CD14-positive monocyte (primary cell): ENCODE measurements around the gene PRAMEF12. TPM values are rescaled to one million over a fixed set of nuclear protein-coding genes. Genes with fewer than 3 reads are reported as not detected.

Source experiments
- DNase-seq, 3 donors: peaks; one replicate each; pipeline ENCODE4 v3.0.0-alpha.2; 2011 to 2022
- H2AFZ ChIP-seq: 2 replicates; pipeline ENCODE4 v1.6.0; 2012; ENCODE audit warnings: mild to moderate bottlenecking, low read depth, low read length, inconsistent platforms; ENCODE audit not compliant: insufficient read depth, poor library complexity, severe bottlenecking
- H3K27ac ChIP-seq, 2 donors: 1 replicate in 1 of 2; 2 replicates in 1 of 2; pipeline ENCODE4 v1.5.1; 2012 to 2013; ENCODE audit warnings: low read length in 2 of 2, control low read depth in 1 of 2, inconsistent platforms in 1 of 2, low read depth in 1 of 2, mild to moderate bottlenecking in 1 of 2
- H3K27me3 ChIP-seq, 2 donors: one replicate each; pipeline versions ENCODE4 v1.6.0 to v1.6.1; 2011 to 2013; ENCODE audit warnings: low read length in 2 of 2; ENCODE audit not compliant: control insufficient read depth in 2 of 2, insufficient read depth in 2 of 2
- H3K36me3 ChIP-seq, 2 donors: replicated peaks in 1 of 2; 1 replicate in 1 of 2; 2 replicates in 1 of 2; pipeline versions ENCODE4 v1.5.1 to v1.6.1; 2012 to 2013; ENCODE audit warnings: low read length in 2 of 2, control low read depth in 1 of 2, inconsistent platforms in 1 of 2, mild to moderate bottlenecking in 1 of 2; ENCODE audit not compliant: insufficient read depth in 2 of 2, control insufficient read depth in 1 of 2
- H3K4me1 ChIP-seq, 2 donors: 1 replicate in 1 of 2; 2 replicates in 1 of 2; pipeline versions ENCODE4 v1.5.1 to v1.6.1; 2012 to 2013; ENCODE audit warnings: low read length in 2 of 2, control low read depth in 1 of 2, inconsistent platforms in 1 of 2, mild to moderate bottlenecking in 1 of 2, moderate library complexity in 1 of 2; ENCODE audit not compliant: insufficient read depth in 2 of 2, control insufficient read depth in 1 of 2
- H3K4me2 ChIP-seq: replicated peaks from 2 replicates; pipeline ENCODE3; 2012; ENCODE audit warnings: low read length, moderate library complexity, mild to moderate bottlenecking; ENCODE audit not compliant: poor library complexity, severe bottlenecking; ENCODE audit errors: extremely low read depth
- H3K4me3 ChIP-seq, 3 experiments: fragments of 200-600 bp in 1 of 3; sonication (generic) in 1 of 3; replicated peaks in 1 of 3; 1 replicate in 2 of 3; 2 replicates in 1 of 3; pipeline ENCODE4 v1.5.1; 2011 to 2013; ENCODE audit warnings: low read length in 3 of 3, mild to moderate bottlenecking in 3 of 3, control low read depth in 2 of 3, low read depth in 2 of 3, inconsistent platforms in 1 of 3, moderate library complexity in 1 of 3
- H3K79me2 ChIP-seq: 2 replicates; pipeline ENCODE4 v1.6.0; 2012; ENCODE audit warnings: mild to moderate bottlenecking, control low read depth, inconsistent platforms, low read length, moderate library complexity; ENCODE audit not compliant: insufficient read depth
- H3K9ac ChIP-seq: 2 replicates; pipeline ENCODE4 v1.6.0; 2017; ENCODE audit warnings: low read length, mild to moderate bottlenecking; ENCODE audit not compliant: insufficient read depth, poor library complexity, severe bottlenecking
- H3K9me3 ChIP-seq, 2 donors: replicated peaks in 1 of 2; 1 replicate in 1 of 2; 2 replicates in 1 of 2; pipeline versions ENCODE4 v1.5.1 to v1.6.1; 2012 to 2013; ENCODE audit warnings: low read length in 2 of 2, control low read depth in 1 of 2; ENCODE audit not compliant: control insufficient read depth in 1 of 2, insufficient read depth in 1 of 2
- H4K20me1 ChIP-seq: 2 replicates; pipeline ENCODE4 v1.6.0; 2012; ENCODE audit warnings: mild to moderate bottlenecking, low read length, control low read depth, moderate library complexity; ENCODE audit not compliant: insufficient read depth
- H3K27ac Mint-ChIP-seq, 7 donors: one replicate each; pipeline ENCODE4 v1.8.0; 2020; ENCODE audit warnings: mild to moderate bottlenecking in 7 of 7, mixed read lengths in 7 of 7, moderate library complexity in 6 of 7, inconsistent platforms in 2 of 7
- H3K27me3 Mint-ChIP-seq, 3 donors: one replicate each; pipeline ENCODE4 v1.8.0; 2021 to 2022; ENCODE audit warnings: low read depth in 3 of 3, mild to moderate bottlenecking in 3 of 3, mixed read lengths in 3 of 3, moderate library complexity in 3 of 3, inconsistent platforms in 1 of 3
- H3K36me3 Mint-ChIP-seq, 2 donors: one replicate each; pipeline ENCODE4 v1.8.0; 2020; ENCODE audit warnings: mixed read lengths in 2 of 2, inconsistent platforms in 1 of 2, mild to moderate bottlenecking in 1 of 2
- H3K4me1 Mint-ChIP-seq: one replicate; pipeline ENCODE4 v1.8.0; 2020; ENCODE audit warnings: mild to moderate bottlenecking, mixed read lengths
- H3K4me3 Mint-ChIP-seq, 2 donors: one replicate each; pipeline ENCODE4 v1.8.0; 2020; ENCODE audit warnings: mild to moderate bottlenecking in 2 of 2, mixed read lengths in 2 of 2, moderate library complexity in 1 of 2
- H3K9me3 Mint-ChIP-seq, 7 donors: one replicate each; pipeline ENCODE4 v1.8.0; 2020 to 2022; ENCODE audit warnings: mixed read lengths in 7 of 7, mild to moderate bottlenecking in 6 of 7, moderate library complexity in 6 of 7, inconsistent platforms in 2 of 7
- WGBS: methylation state at CpG from one replicate; pipeline ENCODE4 v1.1.5; 2013; ENCODE audit warnings: missing lambda C conversion rate; ENCODE audit not compliant: insufficient coverage; 5-methylcytosine and 5-hydroxymethylcytosine counted together
- intact Hi-C, 2 donors: fragments of 100-400 bp; cut with micrococcal nuclease; formaldehyde crosslinking; loops; one replicate each; pipeline versions ENCODE4 v1.15.0 to v1.15.1; 2023
- polyA plus RNA-seq, 3 donors: library from polyadenylated mRNA; depleted of rRNA in 1 of 3; unstranded in 2 of 3; stranded (reverse) in 1 of 3; fragments of 300-500 nt in 2 of 3; fragments of >200 nt in 1 of 3; fragmentation: Illumina TruSeq in 2 of 3; gene quantifications; 1 replicate in 2 of 3; 2 replicates in 1 of 3; pipeline ENCODE4 v1.2.3, GENCODE V29; 2012 to 2021
- TF ChIP-seq, protein P1 (sequence below): fragments of 200-600 bp; IDR thresholded peaks from one replicate; pipeline ENCODE4 v1.8.0; 2022; ENCODE audit warnings: antibody characterized with exemption, mild to moderate bottlenecking

PRAMEF12 gene
- polyA plus RNA-seq, 3 donors = not detected

DNA sequence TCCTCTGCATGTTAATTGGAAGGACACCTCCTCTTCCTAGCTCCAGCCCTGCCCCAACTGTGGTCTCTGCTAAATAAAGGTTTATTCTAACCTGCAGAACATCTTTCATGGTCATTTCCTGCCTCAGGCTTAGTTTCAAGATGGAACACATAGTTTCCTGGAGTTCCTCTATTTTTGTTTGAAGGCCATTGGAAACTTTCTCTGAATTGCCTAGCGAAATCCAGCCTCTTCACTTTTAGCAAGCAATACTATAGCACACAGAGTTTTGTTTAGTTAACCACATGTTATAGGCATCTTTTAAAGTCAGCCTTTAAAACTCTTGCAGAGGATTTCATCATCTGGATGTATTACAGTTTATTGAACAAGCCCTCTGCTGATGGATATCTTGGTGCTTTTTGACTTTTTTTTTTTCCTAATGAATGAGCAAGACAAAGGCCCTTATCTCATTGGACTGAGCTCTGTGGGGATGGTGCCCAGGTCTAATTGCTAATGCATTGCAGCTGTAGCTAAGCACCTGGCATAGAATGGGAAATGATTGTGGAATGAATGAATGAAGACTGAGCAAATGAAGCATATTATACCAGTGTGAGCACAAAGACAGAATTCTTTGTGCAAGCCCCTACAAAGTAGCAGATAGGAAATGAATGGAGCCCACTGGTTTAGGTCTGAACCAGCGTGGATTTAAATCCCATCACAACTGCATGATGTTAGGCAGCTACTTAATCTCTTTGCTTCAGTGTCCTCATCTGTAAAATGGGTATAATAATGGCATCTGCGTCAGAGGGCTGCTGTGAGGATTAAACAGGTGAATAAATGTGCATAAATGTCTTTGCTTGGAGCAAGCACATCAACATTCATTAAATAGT is 28.2 kb upstream of the PRAMEF12 start:
- Mint-ChIP-seq H3K27ac (no peak overlapping the region), H3K27me3 (peaks cover 3 to 5% (median 3%) of the 10 kb centered on the region in 3 donors), H3K36me3 (no peaks in the 10 kb centered on the region), H3K9me3 (peaks cover 13 to 28% (median 24%) of the 10 kb centered on the region in 7 donors), H3K4me3 (no peak overlapping the region), H3K4me1 (no peaks in the 10 kb centered on the region)
- no peak overlapping the region for H3K4me2 ChIP-seq
- no peak overlapping the region for H3K27ac ChIP-seq
- no peaks in the 10 kb centered on the region for H3K27me3 ChIP-seq
- H3K79me2 ChIP-seq = no peaks in the 10 kb centered on the region
- H3K4me1 ChIP-seq = no peaks in the 10 kb centered on the region
- H2AFZ ChIP-seq = no peak overlapping the region
- TF ChIP-seq, protein P1, sequence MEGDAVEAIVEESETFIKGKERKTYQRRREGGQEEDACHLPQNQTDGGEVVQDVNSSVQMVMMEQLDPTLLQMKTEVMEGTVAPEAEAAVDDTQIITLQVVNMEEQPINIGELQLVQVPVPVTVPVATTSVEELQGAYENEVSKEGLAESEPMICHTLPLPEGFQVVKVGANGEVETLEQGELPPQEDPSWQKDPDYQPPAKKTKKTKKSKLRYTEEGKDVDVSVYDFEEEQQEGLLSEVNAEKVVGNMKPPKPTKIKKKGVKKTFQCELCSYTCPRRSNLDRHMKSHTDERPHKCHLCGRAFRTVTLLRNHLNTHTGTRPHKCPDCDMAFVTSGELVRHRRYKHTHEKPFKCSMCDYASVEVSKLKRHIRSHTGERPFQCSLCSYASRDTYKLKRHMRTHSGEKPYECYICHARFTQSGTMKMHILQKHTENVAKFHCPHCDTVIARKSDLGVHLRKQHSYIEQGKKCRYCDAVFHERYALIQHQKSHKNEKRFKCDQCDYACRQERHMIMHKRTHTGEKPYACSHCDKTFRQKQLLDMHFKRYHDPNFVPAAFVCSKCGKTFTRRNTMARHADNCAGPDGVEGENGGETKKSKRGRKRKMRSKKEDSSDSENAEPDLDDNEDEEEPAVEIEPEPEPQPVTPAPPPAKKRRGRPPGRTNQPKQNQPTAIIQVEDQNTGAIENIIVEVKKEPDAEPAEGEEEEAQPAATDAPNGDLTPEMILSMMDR = no peak
- DNase-seq = no peak
- 82% methylated on average over 2 of the region's 3 CpGs for WGBS
- H3K9me3 ChIP-seq = peaks cover 10 to 21% of the 10 kb centered on the region in 2 donors
- intact Hi-C loops = no loop called here
- no peaks in the 10 kb centered on the region for H3K36me3 ChIP-seq
- no peaks in the 10 kb centered on the region for H4K20me1 ChIP-seq
- H3K4me3 ChIP-seq = no peak overlapping the region
- H3K9ac ChIP-seq = no peak overlapping the region

DNA sequence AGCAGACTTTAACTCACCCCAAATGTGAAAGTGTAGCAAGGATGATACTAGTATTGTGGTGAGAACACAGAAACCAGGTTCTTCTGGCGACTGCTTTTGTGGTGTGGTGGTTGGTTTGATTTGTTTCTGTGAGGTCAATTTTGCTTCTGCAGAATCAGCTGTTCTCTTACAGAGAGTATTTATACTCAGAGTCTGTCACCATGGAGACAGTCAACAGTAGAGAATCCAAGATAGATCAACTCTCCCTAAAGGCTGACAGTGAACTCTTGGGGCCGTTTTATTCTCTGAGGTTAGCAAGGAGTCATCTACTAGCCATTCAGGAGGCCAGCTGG is 27.6 kb upstream of the PRAMEF12 start, which contains the start of gene CFAP107:
TSS of gene CFAP107 (plus strand) at position 209 of the 332 bp plus-strand sequence. CDS start 231 bp downstream, outside the sequence.
- Histone ChIP-seq H3K27ac (no peak within 1 kb of the TSS), H3K36me3 (no peaks in the 10 kb centered on the region), H3K4me2 (no peak within 1 kb of the TSS), H3K4me1 (no peaks in the 10 kb centered on the region), H4K20me1 (no peaks in the 10 kb centered on the region), H3K9ac (no peak within 1 kb of the TSS), H3K9me3 (peaks cover 10 to 21% of the 10 kb centered on the region in 2 donors), H3K4me3 (no peak within 1 kb of the TSS), H3K79me2 (no peaks in the 10 kb centered on the region), H3K27me3 (no peaks in the 10 kb centered on the region), H2AFZ (no peak within 1 kb of the TSS)
- TF ChIP-seq, protein P1 = no peak
- WGBS = 88% methylated on average over 1 of the region's 2 CpGs
- Mint-ChIP-seq H3K27me3 (peaks cover 4 to 5% (median 4%) of the 10 kb centered on the region in 3 donors), H3K27ac (no peak within 1 kb of the TSS), H3K4me1 (no peaks in the 10 kb centered on the region), H3K4me3 (no peak within 1 kb of the TSS), H3K9me3 (peaks cover 13 to 31% (median 24%) of the 10 kb centered on the region in 7 donors), H3K36me3 (no peaks in the 10 kb centered on the region)
- DNase-seq = no peak
- intact Hi-C loops = no loop called here
